ENCODE data around the gene MAP3K12. TPM values are rescaled to one million over a fixed set of nuclear protein-coding genes. Genes with fewer than 3 reads are reported as not detected.
"Not testable (repeated sequence)": the region's sequence is repeated elsewhere in the genome, so short reads cannot be mapped to it uniquely, and the experiment has no call there.

MAP3K12 gene
- total and polyA plus RNA-seq, 2 of the 4 experiments (the other 2 are of a cell fraction): 29.0 to 52.5 TPM

GRCh38 chr12:53444593-53445325, 54.5 kb downstream of the MAP3K12 start:
- CTCF ChIA-PET: interaction anchor here (0.6 kb wide), 1 partner anchor 36 kb away, joined by 5 read pairs; no protein-coding TSS in a partner anchor

More at GRCh38 chr12:53444593-53445325, 54.5 kb downstream of the MAP3K12 start:
- H3K4me3 ChIP-seq (ENCODE audit: insufficient read depth, low read depth, low read length); H2AK9ac ChIP-seq (replicated peaks; ENCODE audit: low read depth, low read length, poor library complexity); ATAC-seq (ENCODE audit: low read depth); H2BK5ac ChIP-seq (ENCODE audit: low read depth, low read length, poor library complexity, severe bottlenecking); H2BK15ac ChIP-seq (ENCODE audit: low read depth, low read length); H3K23ac ChIP-seq (ENCODE audit: low read depth, low read length); dilution Hi-C loops (cut with HindIII; ENCODE audit: low sequenced_read_pairs, unreplicated experiment); intact Hi-C loops (cut with micrococcal nuclease); H3K18ac ChIP-seq (ENCODE audit: low read depth, low read length); H3K4me1 ChIP-seq (ENCODE audit: control insufficient read depth, insufficient read depth, low read length); H3K14ac ChIP-seq (replicated peaks; ENCODE audit: low read depth, low read length); H3K27me3 ChIP-seq (ENCODE audit: control insufficient read depth, insufficient read depth, low read length); H4K20me1 ChIP-seq (ENCODE audit: insufficient read depth, low read length); H3K4me2 ChIP-seq (ENCODE audit: low read depth, low read length); in situ Hi-C loops (cut with MboI; ENCODE audit: low sequenced_read_pairs); H3K9ac ChIP-seq (ENCODE audit: low read depth, low read length); BruUV-seq (replicated peaks); H3K9me3 ChIP-seq (ENCODE audit: control insufficient read depth, insufficient read depth, low read length); H2BK20ac ChIP-seq (ENCODE audit: low read depth, low read length); H4K5ac ChIP-seq (ENCODE audit: low read depth, low read length); H3K9me1 ChIP-seq (ENCODE audit: insufficient read depth, low read length); DNase-seq; H2BK120ac ChIP-seq (ENCODE audit: low read depth, low read length); H3K4ac ChIP-seq (ENCODE audit: low read depth, low read length); POLR2A ChIA-PET (ENCODE audit: unreplicated experiment); H4K91ac ChIP-seq (ENCODE audit: insufficient read depth, low read depth, low read length); H4K8ac ChIP-seq (ENCODE audit: low read depth in 2 of 2, low read length in 2 of 2); H3K56ac ChIP-seq (ENCODE audit: extremely low read depth, insufficient read depth, low read length); H2AFZ ChIP-seq (replicated peaks; ENCODE audit: low read length, poor library complexity); H3K27ac ChIP-seq (ENCODE audit: insufficient read depth, low read length); H2AK5ac ChIP-seq (ENCODE audit: low read depth, low read length): not testable (repeated sequence)
- H3K79me1 ChIP-seq (ENCODE audit: low read depth in 1 of 2, low read length in 2 of 2): peaks cover 25 to 45% of the 10 kb centered on the region in 2 experiments
- 40% methylated on average over 1 of the region's 11 CpGs; no CpG with 5 or more reads in 1 of the 2 experiments for WGBS, 2 experiments (ENCODE audit: extremely low coverage in 2 of 2, insufficient read length in 1 of 2)
- H3K36me3 ChIP-seq (ENCODE audit: control insufficient read depth, insufficient read depth, low read length): peaks cover 21% of the 10 kb centered on the region

Measured in IMR-90 (cell line).